Activated naive CD4-positive, alpha-beta T cell treated with Interleukin-2 at 50 U/mL for 16 hours (primary cell): ENCODE results near the gene SAXO2.
"Not testable (repeated sequence)": the region's sequence is repeated elsewhere in the genome, so short reads cannot be mapped to it uniquely, and the experiment has no call there.

ENCODE experiments used
- DNase-seq: peaks from one replicate; pipeline ENCODE4 v3.0.0-alpha.2; 2020

Gene SAXO2

GRCh38 chr15:82288202-82288601, 25.6 kb downstream of the SAXO2 start:
- DNase-seq: not testable (repeated sequence)

- no peak for DNase-seq
Observed at GRCh38 chr15:82292271-82292670, 29.7 kb downstream of the SAXO2 start.

DNA sequence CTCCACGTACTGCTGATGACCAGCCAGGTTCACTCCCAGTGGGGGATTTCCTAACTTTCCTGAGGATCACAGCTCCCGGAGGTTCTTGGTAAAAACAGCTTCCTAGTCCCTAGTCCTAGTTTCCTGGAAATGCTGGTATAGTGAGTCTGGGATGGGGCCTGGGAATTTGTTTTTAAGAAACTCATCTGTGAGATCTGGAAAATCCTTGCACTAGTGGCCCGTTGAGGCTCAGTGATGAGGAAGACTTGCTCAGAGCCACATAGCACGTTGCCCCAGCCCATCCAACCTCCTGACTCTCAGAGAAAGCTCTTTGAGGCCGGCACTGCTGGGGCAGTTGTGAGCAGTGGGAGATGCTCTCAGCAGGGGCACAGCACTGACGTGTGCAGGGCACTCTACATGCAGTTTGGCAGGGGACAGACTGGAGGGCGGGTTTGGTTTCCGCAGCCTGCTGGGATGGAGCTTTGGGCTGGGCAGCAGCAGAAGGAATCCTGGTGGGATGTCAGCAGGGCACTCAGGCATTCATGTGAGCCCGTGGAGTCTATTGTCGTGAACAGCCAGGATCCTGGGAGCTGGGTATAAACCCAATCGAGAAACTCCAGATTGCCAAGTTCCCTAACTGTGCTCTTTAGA, 31.6 kb downstream of the SAXO2 start:
- no peak for DNase-seq

DNA sequence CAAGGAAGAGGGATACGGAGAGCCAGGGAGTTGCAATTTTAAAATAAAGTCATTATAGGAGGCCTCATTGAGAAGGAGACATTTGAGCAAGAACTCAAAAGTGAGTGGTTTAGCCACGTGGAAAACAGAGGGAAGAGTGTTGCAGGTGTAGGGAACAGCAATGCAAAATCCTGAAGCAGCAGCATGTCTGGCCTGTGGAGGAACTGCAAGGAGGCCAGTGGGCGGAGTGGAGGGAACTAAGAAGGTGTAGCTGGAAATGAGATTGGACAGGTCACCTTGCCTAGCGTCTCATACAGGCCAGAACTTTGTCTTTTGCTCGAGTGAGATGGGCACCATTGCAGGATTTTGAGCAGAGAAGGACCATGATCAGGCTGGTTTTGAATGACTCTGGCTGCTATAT, 34.9 kb downstream of the SAXO2 start:
- DNase-seq: no peak

DNA sequence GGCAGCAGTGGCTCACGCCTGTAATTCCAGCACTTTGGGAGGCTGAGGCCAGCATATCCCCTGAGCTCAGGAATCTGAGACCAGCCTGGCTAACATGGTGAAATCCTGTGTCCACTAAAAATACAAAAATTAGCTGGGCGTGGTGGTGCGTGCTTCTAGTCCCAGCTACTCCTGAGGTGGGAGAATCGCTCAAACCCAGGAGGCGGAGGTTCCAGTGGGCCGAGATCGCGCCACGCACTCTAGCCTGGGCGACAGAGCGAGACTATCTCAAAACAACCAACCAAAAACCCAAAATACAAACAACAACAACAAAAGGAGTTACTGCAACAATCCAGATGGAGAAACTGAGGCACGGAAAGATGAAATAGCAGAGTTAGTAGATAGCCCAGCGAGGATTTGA, 35.4 kb downstream of the SAXO2 start:
- DNase-seq: no peak

GRCh38 chr15:82298520-82298919, 35.9 kb downstream of the SAXO2 start:
- DNase-seq: peak; percentile 58

- DNase-seq: not testable (repeated sequence)
Observed at GRCh38 chr15:82299511-82299914, 36.9 kb downstream of the SAXO2 start.

DNA sequence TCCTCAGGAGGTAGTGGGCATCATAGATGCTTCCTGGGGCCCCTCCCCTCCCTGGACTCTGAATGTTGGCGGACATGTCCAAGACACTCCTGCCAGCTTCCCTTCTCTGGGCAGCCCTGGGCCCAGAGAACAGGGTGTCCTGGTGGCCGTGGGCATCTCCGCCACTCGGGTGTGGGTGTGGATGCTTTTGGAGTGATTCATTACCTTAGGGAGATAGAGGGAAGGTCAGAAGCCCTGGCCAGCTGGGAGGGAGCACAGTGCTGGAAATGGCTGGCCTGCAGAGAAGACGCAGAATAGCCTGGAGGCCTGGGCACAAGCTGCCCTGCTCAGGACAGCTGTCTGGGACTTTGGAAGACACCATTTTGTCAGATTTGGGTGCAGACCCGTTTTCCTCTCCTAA, 37.7 kb downstream of the SAXO2 start:
- not testable (repeated sequence) for DNase-seq

DNA sequence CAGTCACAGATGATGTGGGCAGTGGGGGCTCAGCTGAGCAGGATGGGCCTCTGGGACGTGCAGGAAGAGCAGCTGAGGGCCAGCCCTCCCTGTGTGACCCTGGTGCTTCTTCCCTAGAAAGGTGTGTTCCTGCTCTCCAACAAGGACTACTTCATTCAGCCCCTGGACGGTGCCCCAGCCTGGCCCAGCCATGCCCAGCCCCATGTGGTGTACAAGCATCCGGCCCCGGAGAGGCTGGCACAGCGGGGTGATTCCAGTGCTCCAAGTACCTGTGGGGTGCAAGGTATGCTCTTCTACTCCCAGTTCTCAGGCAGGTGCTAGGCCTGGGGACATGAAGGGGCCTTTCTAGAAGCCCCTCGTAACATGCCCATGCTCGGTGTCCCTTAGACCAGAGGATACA, 38.3 kb downstream of the SAXO2 start:
- DNase-seq: no peak

DNA sequence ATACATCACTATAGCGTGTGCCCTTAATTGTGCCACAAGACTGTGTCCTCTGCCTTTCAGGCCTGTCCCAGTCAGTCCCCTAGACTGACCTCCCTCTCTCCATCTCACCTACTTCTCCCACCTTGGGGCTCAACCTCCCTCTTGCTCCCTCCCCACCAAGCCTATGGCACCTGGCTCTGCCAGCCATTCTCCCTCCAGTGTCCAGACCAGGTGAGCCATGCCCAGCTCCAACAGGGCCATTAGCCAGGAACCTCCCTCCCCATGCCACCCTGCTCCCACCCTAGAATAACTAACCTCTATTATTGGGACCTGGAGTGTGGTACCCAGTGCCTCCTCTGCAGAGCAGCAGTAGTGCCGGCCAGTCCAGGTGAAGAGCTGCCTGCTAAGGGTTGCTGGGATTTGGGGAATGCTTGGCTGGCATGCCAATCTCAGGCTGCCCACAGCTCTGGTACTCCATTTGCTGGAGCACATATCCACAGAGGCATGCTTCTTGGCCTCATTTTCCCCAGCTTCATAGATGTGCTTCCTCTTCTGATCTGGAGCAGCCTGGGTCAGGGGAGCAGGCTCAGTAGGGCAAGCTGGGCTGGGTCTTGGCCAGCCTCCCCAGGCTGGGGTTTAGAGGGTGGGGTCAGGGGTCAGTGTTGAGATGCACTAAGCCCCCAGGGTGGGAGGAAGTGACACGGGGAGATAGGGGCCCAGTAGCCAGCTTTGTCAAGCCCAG, 38.8 kb downstream of the SAXO2 start:
- DNase-seq: no peak

DNA sequence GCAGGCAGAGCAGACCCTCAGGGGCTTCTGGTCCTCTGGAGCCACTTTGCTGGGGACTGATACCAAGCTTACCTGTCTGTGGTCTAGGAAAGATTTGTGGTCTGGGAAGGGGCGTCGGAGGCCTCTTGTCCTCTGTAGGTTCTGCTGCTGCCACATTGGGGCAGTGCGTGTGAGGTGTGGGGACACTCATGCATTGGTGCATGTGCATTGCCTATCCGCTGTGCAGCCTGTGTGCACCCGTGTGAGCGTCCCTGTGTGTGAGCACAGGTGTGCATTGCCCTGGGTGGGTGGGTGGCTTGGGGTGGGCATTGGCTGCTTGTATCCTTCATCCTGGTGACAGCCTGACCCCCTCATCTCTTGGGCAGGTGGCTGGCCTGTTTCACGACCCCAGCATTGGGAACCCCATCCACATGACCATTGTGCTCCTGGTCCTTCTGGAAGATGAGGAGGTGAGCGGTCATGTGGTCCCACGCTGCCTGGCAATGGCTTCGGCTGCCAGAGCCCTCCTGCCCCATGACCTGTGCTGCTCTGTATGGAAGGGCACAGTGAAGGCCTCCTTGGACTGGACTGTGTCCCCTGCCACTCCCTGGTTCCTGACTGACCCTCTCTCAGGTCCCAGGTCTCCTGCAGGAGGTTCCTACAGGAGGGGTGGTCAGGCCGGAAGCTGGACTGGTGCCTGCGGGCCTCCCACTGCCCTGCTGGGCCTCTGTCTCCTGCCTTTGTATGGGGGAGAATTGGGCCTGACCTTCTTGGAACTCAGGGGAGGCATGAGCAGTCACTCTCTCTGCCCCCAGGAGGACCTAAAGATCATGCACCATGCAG, 41.5 kb downstream of the SAXO2 start:
- DNase-seq: no peak

DNA sequence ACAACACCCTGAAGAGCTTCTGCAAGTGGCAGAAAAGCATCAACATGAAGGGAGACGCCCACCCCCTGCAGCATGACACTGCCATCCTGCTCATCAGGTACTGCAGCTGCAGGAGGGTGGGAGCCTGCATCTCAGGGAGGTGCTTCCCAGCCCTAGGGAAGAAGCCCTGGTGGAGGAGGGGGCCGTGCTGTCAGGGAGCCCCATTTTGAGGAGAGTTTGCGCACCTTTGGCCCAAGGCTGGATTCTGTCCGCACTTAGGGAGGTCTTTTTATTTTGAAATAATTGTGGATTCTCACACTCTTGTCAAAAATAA, 42.1 kb downstream of the SAXO2 start:
- DNase-seq: no peak

- DNase-seq: no peak
Observed at GRCh38 chr15:82305621-82306048, 43.0 kb downstream of the SAXO2 start.

DNA sequence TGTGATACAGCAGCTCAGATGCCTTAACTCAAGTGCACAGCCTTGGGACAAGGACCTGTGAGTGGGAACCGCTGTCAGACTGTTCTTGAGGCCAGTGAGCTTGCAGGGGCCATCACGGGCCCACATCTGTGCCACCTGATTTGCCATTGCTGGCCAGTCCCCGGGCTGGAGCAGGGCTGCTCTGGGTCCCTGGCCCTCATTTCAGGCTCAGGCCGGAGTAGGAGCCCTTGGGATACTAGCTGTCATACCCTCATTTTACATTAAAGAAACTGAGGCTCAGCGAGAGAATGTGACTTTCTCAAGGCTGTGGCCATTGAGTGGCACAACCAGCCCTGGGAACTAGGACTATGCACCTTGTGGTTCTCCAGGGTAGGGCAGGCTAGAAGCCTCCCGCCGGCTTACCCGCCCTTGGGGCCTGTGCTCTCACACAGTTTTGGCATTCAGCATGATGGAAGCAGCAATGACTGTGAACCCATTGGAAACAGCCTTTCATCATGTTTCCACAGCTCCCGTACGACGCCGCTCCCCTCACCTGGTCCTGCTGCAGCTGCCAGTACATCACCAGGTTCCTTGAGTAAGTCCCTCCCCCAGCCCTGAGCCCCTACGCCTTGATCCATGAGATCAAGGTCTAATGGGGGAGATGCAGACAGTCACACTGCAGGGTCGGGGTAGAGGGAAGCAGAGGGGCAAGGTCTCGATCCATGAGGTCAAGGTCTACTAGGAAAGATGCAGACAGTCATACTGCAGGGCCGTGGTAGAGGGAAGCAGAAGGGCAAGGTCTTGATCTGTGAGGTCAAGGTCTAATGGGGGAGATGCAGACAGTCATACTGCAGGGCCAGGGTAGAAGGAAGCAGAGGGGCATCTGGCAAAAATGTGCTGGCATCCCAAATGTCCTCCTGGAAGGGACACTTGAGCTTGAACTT, 44.4 kb downstream of the SAXO2 start:
- no peak for DNase-seq

DNA sequence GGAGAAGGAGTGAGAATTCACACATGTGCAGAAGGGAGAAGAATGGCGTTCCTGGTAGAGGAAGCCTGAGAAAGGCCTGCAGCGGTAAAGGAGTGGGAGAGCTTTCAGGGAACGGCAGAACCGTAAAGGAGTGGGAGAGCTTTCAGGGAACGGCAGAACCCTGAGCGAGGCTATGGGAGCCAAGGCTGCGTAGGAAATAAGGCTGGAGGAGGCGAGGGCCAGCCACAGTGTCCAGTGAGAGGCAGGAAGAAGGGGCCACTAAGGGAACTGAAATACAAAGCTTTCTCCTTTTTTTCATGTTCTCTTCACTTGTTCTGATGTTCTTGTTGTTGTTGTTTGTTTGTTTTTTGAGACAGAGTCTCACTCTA, 45.1 kb downstream of the SAXO2 start:
- DNase-seq: no peak

DNA sequence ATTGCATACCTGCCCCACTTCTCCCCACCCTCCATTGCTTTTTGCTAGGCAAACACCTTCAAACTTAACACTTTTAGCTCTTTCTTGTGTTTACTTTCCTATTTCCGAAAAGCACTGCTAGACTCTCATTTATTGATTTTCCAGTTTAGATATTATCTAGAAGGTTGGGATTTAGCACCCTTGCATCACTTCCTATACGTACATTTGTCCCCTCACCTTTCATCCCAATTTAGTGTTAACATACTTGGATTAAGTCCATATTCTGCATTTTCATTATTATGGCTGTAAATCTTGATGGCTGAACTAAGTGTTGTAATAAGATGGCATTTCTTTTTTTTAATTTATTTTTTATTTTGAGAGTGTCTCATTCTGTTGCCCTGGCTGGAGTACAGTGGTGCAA, 47.2 kb downstream of the SAXO2 start:
- no peak for DNase-seq

- not testable (repeated sequence) for DNase-seq
Observed at GRCh38 chr15:82311321-82311720, 48.7 kb downstream of the SAXO2 start.

GRCh38 chr15:82312586-82313349, 50.1 kb downstream of the SAXO2 start:
- no peak for DNase-seq

- no peak for DNase-seq
Observed at GRCh38 chr15:82313446-82313845, 50.8 kb downstream of the SAXO2 start.

- DNase-seq: not testable (repeated sequence)
Observed at GRCh38 chr15:82313951-82314768, 51.5 kb downstream of the SAXO2 start.
